Amygdala (tissue), 56 donors: ENCODE data around the gene STK25.
A peak's percentile ranks its signal among the peaks of the same experiment; 100 is the strongest.
"Not testable (repeated sequence)": the region's sequence is repeated elsewhere in the genome, so short reads cannot be mapped to it uniquely, and the experiment has no call there.

Source experiments
- DNase-seq, 56 donors: peaks; one replicate each; lab custom pipeline; 2025; lab: John Stamatoyannopoulos, UW

Gene STK25

GRCh38 chr2:241475267-241475666 lies 33.1 kb downstream of the STK25 start:
- no peak for DNase-seq

DNA sequence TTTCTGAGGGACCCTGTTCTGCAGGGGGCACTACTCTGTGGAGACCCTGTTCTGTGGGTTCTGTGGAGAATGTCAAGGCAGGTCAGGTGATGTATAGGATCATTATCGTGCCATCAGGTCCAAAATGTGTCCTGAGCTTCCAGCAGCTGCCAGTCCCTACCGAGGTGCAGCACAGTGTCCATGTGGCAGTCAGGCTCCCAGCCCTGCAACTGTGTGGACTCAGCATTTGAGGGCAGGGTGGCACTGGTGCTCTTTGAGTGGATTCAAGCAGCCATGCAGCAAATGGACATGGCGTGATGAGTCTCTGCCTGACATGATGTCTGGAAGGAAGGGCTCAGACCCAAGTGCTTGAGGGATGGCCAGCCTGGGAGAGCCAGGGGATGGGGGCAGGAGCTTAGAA lies 35.0 kb downstream of the STK25 start:
- DNase-seq = no peak

- no peak for DNase-seq
Measured at GRCh38 chr2:241469746-241470145, 38.6 kb downstream of the STK25 start.

GRCh38 chr2:241468476-241468781 lies 40.0 kb downstream of the STK25 start:
- no peak for DNase-seq

DNA sequence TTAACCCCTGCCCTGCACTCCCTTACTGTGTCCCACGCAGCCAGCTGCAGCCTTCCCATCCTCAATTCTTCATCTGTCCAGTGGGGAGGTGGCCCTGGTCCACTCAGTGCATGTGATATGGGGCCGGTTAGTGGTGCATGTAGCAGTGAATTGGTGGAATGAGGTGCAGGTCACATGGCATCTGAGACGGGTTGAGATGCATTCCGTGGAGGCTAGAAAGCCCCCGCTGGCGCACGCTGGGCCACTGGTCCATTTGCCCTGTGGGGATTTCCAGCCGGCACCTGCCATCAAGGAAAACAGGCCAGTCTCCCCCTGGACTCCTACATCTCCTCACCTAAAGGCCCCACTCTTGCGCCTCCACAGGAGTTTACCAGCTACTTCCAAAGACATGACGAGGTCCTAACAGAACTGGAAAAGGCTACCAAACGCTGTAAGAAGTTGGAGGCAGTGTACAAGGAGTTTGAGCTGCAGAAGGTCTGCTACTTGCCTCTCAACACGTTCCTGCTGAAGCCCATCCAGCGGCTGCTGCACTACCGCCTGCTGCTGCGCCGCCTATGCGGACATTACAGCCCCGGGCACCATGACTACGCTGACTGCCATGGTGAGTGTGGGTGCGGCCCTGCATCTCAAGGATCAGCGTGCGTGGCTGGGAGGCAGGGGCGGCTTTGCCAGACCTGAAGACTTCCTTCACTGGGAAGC lies 40.5 kb downstream of the STK25 start:
- no peak for DNase-seq

- DNase-seq = no peak
Measured at GRCh38 chr2:241466230-241466629, 42.2 kb downstream of the STK25 start.

- DNase-seq = no peak
Measured at GRCh38 chr2:241465543-241465942, 42.8 kb downstream of the STK25 start.

- peak in 1 of 56 donors; percentile 12 for DNase-seq
Measured at GRCh38 chr2:241463276-241464135, 44.9 kb downstream of the STK25 start.

GRCh38 chr2:241461693-241462677 lies 46.4 kb downstream of the STK25 start:
- no peak for DNase-seq

GRCh38 chr2:241460631-241461030 lies 47.8 kb downstream of the STK25 start:
- DNase-seq = no peak

- no peak for DNase-seq
Measured at GRCh38 chr2:241459520-241459919, 48.9 kb downstream of the STK25 start.

DNA sequence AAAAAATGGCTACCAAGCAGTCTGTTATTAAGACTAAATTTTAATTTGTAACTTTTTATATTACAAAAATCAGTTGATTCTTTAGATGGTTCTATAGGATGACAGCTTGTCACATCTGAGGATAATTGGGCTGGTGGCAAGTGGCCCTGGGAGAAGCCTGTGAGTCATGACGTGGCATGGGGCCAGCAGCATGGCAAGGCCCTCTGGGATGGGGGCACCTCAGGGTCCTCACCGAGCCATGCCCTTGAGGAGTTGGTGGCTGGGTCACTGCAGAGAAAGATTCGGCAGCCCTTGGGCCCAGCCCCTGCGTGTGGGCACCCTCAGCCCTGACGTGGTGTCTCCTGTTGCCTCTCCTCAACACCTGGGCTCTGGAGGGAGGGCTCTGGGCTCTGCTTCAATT lies 49.7 kb downstream of the STK25 start:
- peak in 1 of 56 donors; percentile 35 for DNase-seq

GRCh38 chr2:241456546-241456945 lies 51.8 kb downstream of the STK25 start:
- DNase-seq = no peak

DNA sequence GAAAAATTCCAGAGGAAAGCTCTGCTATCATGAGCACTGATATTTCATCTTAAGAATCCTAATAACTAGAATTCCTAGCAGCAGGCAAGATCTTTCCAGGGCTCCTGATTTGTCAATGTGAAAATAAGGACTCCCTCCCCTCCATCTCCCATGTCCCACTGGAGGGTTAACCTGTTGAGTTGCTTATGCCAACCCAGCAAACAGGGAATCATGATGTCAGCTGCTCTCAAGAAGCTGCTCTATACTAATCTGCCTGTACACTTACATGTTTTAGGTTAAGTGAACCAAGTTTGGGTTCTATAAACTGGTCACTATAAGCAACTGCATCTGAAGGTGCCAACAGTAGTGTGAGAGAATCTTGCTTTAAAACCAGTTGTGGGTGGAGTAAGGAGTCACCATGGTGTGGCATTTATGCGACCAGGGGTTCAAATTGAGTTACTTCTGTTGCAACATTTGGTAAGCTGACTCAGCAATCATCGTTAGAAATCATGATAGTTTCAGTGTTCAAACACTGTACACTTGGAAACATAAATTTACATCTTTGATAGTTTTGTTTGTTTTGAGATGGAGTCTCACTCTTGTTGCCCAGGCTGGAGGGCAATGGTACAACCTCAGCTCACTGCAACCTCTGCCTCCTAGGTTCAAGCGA lies 53.4 kb downstream of the STK25 start:
- DNase-seq = no peak

DNA sequence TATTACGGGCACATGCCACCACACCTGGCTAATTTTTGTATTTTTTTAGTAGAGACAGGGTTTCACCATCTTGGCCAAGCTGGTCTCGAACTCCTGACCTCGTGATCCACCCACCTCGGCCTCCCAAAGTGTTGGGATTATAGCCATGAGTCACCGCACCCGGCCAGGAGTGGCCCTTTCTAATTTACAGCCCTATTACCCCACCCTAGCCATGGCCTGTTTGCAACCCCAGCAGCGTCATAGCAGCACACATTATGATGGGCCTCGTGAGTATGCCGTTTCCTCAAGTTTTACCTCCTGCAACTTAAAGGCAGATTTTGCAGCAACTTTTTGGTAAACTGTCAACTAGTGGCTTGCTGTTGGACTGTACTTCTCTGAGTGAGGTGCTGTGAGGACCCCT lies 54.5 kb downstream of the STK25 start:
- not testable (repeated sequence) for DNase-seq

- no peak for DNase-seq
Measured at GRCh38 chr2:241451840-241452506, 56.4 kb downstream of the STK25 start.

GRCh38 chr2:241450092-241450491 lies 58.3 kb downstream of the STK25 start:
- DNase-seq = not testable (repeated sequence)

GRCh38 chr2:241445426-241445825 lies 63.0 kb downstream of the STK25 start:
- DNase-seq = no peak

DNA sequence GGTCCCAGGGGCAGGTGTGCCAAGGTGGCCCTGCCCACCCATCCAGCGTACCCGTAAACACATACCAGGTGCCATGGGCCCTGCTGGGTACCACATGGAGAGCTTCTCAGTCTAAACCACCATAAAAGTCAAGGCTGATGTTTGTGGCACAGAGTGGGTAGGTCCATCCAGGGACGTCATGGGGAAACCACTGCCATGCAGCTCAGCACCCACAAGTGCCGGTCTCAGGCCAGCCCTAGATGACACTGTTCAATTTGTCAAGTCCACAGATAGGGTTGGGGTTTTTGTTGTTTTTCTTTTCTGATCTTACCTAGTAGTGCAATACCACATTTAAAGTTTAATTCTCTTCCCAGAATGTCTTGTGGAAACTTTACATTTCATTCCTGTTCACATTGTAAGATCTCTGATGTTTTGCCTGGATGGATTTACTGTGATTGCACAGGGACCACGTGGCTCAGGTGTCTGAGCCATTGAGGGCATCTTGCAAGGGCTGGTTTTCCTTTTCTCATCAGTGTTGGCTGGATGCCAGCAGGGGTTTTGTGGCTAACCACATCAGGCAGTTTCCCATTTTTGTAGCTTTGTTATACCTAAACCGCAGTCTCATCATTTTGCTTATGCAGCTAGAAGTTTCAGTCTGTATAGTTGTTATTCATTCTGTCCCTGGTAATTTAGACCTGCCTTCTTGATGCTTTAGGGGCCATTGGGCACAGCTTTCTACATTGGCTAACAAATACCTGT lies 64.7 kb downstream of the STK25 start:
- DNase-seq = no peak
